GM21737 (cell line): ENCODE data around the gene CIAO2A.
"Not testable (repeated sequence)": the region's sequence is repeated elsewhere in the genome, so short reads cannot be mapped to it uniquely, and the experiment has no call there.

Experiments used
- ATAC-seq: cut with Tn5 transposase; IDR thresholded peaks from one replicate; pipeline ENCODE4 v1.9.1; 2021; ENCODE audit warnings: mild to moderate bottlenecking, moderate library complexity; ENCODE audit not compliant: unreplicated experiment

The CIAO2A gene

GRCh38 chr15:64072812-64073211 is 20.8 kb downstream of the CIAO2A start:
- ATAC-seq, result no peak

- no peak for ATAC-seq
These were observed 21.5 kb downstream of the CIAO2A start for GRCh38 chr15:64071931-64072765.

- ATAC-seq, result no peak
These were observed 22.4 kb downstream of the CIAO2A start for GRCh38 chr15:64070965-64071851.

GRCh38 chr15:64070106-64070505 is 23.5 kb downstream of the CIAO2A start:
- ATAC-seq, result no peak

- ATAC-seq, result no peak
These were observed 25.5 kb downstream of the CIAO2A start for GRCh38 chr15:64068133-64068532.

- no peak for ATAC-seq
These were observed 26.0 kb downstream of the CIAO2A start for GRCh38 chr15:64067564-64068030.

- ATAC-seq, result no peak
These were observed 27.2 kb downstream of the CIAO2A start for GRCh38 chr15:64066451-64066850.

GRCh38 chr15:64060716-64061115 is 32.9 kb downstream of the CIAO2A start:
- ATAC-seq, result no peak

- not testable (repeated sequence) for ATAC-seq
These were observed 34.5 kb downstream of the CIAO2A start for GRCh38 chr15:64059104-64059503.

- ATAC-seq, result no peak
These were observed 35.4 kb downstream of the CIAO2A start for GRCh38 chr15:64058279-64058678.

GRCh38 chr15:64053674-64054073 is 40.0 kb downstream of the CIAO2A start:
- ATAC-seq, result not testable (repeated sequence)

GRCh38 chr15:64052925-64053491 is 40.6 kb downstream of the CIAO2A start:
- no peak for ATAC-seq

- no peak for ATAC-seq
These were observed 42.0 kb downstream of the CIAO2A start for GRCh38 chr15:64051407-64052259.

GRCh38 chr15:64051093-64051402 is 42.6 kb downstream of the CIAO2A start:
- ATAC-seq, result no peak

- no peak for ATAC-seq
These were observed 43.2 kb downstream of the CIAO2A start for GRCh38 chr15:64050281-64051092.

GRCh38 chr15:64048781-64049460 is 44.7 kb downstream of the CIAO2A start:
- ATAC-seq, result no peak

- ATAC-seq, result peak; percentile 59
These were observed 47.1 kb downstream of the CIAO2A start, which contains the start of gene DAPK2 for GRCh38 chr15:64046421-64047153. DAPK2 (minus strand) TSS chr15:64046485; CDS start chr15:64040261, 6,224 bp downstream.

- ATAC-seq, result peak; percentile 13
These were observed 47.7 kb downstream of the CIAO2A start for GRCh38 chr15:64045774-64046420.
